GM12891 (cell line): ENCODE measurements around the gene LRRC8D.

Experiments
- PAX5 ChIP-seq: IDR thresholded peaks from 2 replicates; pipeline ENCODE4 v1.6.1; 2011; ENCODE audit warnings: low read length, moderate library complexity, mild to moderate bottlenecking; ENCODE audit not compliant: insufficient read depth, severe bottlenecking
- POLR2A ChIP-seq: IDR thresholded peaks from 2 replicates; pipeline ENCODE4 v1.6.1; 2011; ENCODE audit warnings: low read depth, low read length, control low read depth
- POLR2AphosphoS5 ChIP-seq: IDR thresholded peaks from 2 replicates; pipeline ENCODE4 v1.6.1; 2011; ENCODE audit warnings: low read depth, low read length, control low read depth

GRCh38 chr1:89880679-89881078, 59.8 kb downstream of the LRRC8D start:
- TF ChIP-seq POLR2A (no peak), PAX5 (no peak), POLR2AphosphoS5 (no peak)
